ENCODE data around the gene MEN1.

MEN1 gene

GRCh38 chr11:64762674-64763525 lies 47.5 kb downstream of the MEN1 start:
- DNase-seq (ENCODE audit: low read depth): no peak

GRCh38 chr11:64762277-64762673 lies 48.1 kb downstream of the MEN1 start:
- no peak for DNase-seq (ENCODE audit: low read depth)

GRCh38 chr11:64760759-64761420 lies 49.5 kb downstream of the MEN1 start:
- no peak for DNase-seq (ENCODE audit: low read depth)

GRCh38 chr11:64759722-64760719 lies 50.3 kb downstream of the MEN1 start, which contains the start of gene PYGM:
TSS of gene PYGM (minus strand) at chr11:64759974. CDS start at chr11:64759898, 76 bp downstream.
- DNase-seq (ENCODE audit: low read depth): no peak

GRCh38 chr11:64759131-64759721 lies 51.1 kb downstream of the MEN1 start:
- no peak for DNase-seq (ENCODE audit: low read depth)

GRCh38 chr11:64758330-64759079 lies 51.8 kb downstream of the MEN1 start:
- DNase-seq (ENCODE audit: low read depth): no peak

GRCh38 chr11:64757549-64758329 lies 52.6 kb downstream of the MEN1 start:
- DNase-seq (ENCODE audit: low read depth): no peak

- DNase-seq (ENCODE audit: low read depth): no peak
Measured at GRCh38 chr11:64755681-64756361, 54.5 kb downstream of the MEN1 start.

GRCh38 chr11:64754919-64755662 lies 55.3 kb downstream of the MEN1 start:
- no peak for DNase-seq (ENCODE audit: low read depth)

- no peak for DNase-seq (ENCODE audit: low read depth)
Measured at GRCh38 chr11:64754124-64754918, 56.0 kb downstream of the MEN1 start.

All from activated T-cell treated with anti-CD3 and anti-CD28 coated beads for 24 hours (primary cell).